WTC11 (cell line): ENCODE data around the gene KIAA1958. TPM values are rescaled to one million over a fixed set of nuclear protein-coding genes. Genes with fewer than 3 reads are reported as not detected.
A peak's percentile ranks its signal among the peaks of the same experiment; 100 is the strongest.

Experiments
- ATAC-seq: fragments of 200-7000 bp; cut with Tn5 transposase; 2 replicates; pipeline ENCODE4 v1.10.0; 2021; ENCODE audit warnings: mild to moderate bottlenecking, moderate library complexity
- CTCF ChIA-PET: fragments of 300-600 bp; sonication (Branson Sonifier 250); formaldehyde crosslinking; loops from one replicate; lab custom pipeline; 2021; ENCODE audit warnings: antibody characterized with exemption; lab: Charles Lee
- POLR2A ChIA-PET: fragments of 350-600 bp; sonication (Branson Sonifier 250); formaldehyde crosslinking; loops from one replicate; lab custom pipeline; 2021; ENCODE audit warnings: antibody characterized with exemption; lab: Charles Lee
- DNase-seq: peaks from one replicate; pipeline ENCODE4 v3.0.0; 2021; ENCODE audit warnings: low spot score
- H3K27ac Mint-ChIP-seq: 2 replicates; pipeline ENCODE4 v1.8.0; 2021; ENCODE audit warnings: mixed read lengths
- H3K27me3 Mint-ChIP-seq: 2 replicates; pipeline ENCODE4 v1.8.0; 2021; ENCODE audit warnings: low read depth, mild to moderate bottlenecking, moderate library complexity, mixed read lengths
- H3K36me3 Mint-ChIP-seq: 2 replicates; pipeline ENCODE4 v1.8.0; 2021; ENCODE audit warnings: mixed read lengths
- H3K4me1 Mint-ChIP-seq: 2 replicates; pipeline ENCODE4 v1.8.0; 2022; ENCODE audit warnings: mixed read lengths
- H3K4me3 Mint-ChIP-seq: 2 replicates; pipeline ENCODE4 v1.8.0; 2021; ENCODE audit warnings: mild to moderate bottlenecking, moderate library complexity, mixed read lengths
- H3K9me3 Mint-ChIP-seq: 2 replicates; pipeline ENCODE4 v1.8.0; 2021; ENCODE audit warnings: mixed read lengths
- CBFB ChIP-seq: sonication (generic); formaldehyde crosslinking; IDR thresholded peaks from 2 replicates; pipeline ENCODE4 v1.8.1; 2022; ENCODE audit warnings: mild to moderate bottlenecking, low read depth, missing genetic modification reagents
- CREM ChIP-seq: sonication (generic); formaldehyde crosslinking; IDR thresholded peaks from 2 replicates; pipeline ENCODE4 v1.8.1; 2022; ENCODE audit warnings: mild to moderate bottlenecking, missing genetic modification reagents, moderate library complexity
- FOXJ3 ChIP-seq: sonication (generic); formaldehyde crosslinking; IDR thresholded peaks from 2 replicates; pipeline ENCODE4 v1.9.0; 2021; ENCODE audit warnings: missing genetic modification reagents, mild to moderate bottlenecking, borderline replicate concordance
- IRF1 ChIP-seq: sonication (generic); formaldehyde crosslinking; IDR thresholded peaks from 2 replicates; pipeline ENCODE4 v1.8.0; 2023; ENCODE audit warnings: missing genetic modification reagents
- JAZF1 ChIP-seq: fragments of 250-450 bp; sonication (Bioruptor Pico); IDR thresholded peaks from 2 replicates; pipeline ENCODE4 v1.9.0; 2021; ENCODE audit warnings: moderate library complexity, mild to moderate bottlenecking, inconsistent platforms
- KAT7 ChIP-seq: sonication (generic); formaldehyde crosslinking; IDR thresholded peaks from 2 replicates; pipeline ENCODE4 v1.8.1; 2023; ENCODE audit warnings: missing genetic modification reagents, mild to moderate bottlenecking, borderline replicate concordance
- MYBL2 ChIP-seq: sonication (generic); formaldehyde crosslinking; IDR thresholded peaks from 2 replicates; pipeline ENCODE4 v1.8.1; 2023; ENCODE audit warnings: mild to moderate bottlenecking, moderate library complexity, missing genetic modification reagents
- NR3C1 ChIP-seq: sonication (generic); formaldehyde crosslinking; conservative IDR thresholded peaks from 2 replicates; pipeline ENCODE4 v1.8.1; 2023; ENCODE audit warnings: low read depth, mild to moderate bottlenecking, missing genetic modification reagents
- OVOL2 ChIP-seq: fragments of 250-450 bp; sonication (Bioruptor Pico); IDR thresholded peaks from 2 replicates; pipeline ENCODE4 v1.9.0; 2021; ENCODE audit warnings: mild to moderate bottlenecking, borderline replicate concordance
- SMAD3 ChIP-seq: sonication (generic); formaldehyde crosslinking; IDR thresholded peaks from 2 replicates; pipeline ENCODE4 v1.8.0; 2022; ENCODE audit warnings: missing genetic modification reagents, mild to moderate bottlenecking, borderline replicate concordance
- STAT6 ChIP-seq: sonication (generic); formaldehyde crosslinking; conservative IDR thresholded peaks from 2 replicates; pipeline ENCODE4 v1.8.1; 2023; ENCODE audit warnings: mild to moderate bottlenecking, low read depth, missing genetic modification reagents, moderate library complexity
- TEAD1 ChIP-seq: sonication (generic); formaldehyde crosslinking; IDR thresholded peaks from 2 replicates; pipeline ENCODE4 v1.8.0; 2022; ENCODE audit warnings: mild to moderate bottlenecking, missing genetic modification reagents
- TEAD4 ChIP-seq: sonication (generic); formaldehyde crosslinking; IDR thresholded peaks from 2 replicates; pipeline ENCODE4 v1.8.0; 2022; ENCODE audit warnings: mild to moderate bottlenecking, missing genetic modification reagents
- ZNF416 ChIP-seq: fragments of 250-450 bp; sonication (Bioruptor Pico); IDR thresholded peaks from 2 replicates; pipeline ENCODE4 v1.9.0; 2021; ENCODE audit warnings: mild to moderate bottlenecking, inconsistent platforms
- ZNF512 ChIP-seq: sonication (generic); formaldehyde crosslinking; IDR thresholded peaks from 2 replicates; pipeline ENCODE4 v1.8.1; 2022; ENCODE audit warnings: missing genetic modification reagents, borderline replicate concordance
- total RNA-seq: library from RNA; stranded (reverse); gene quantifications from 3 replicates; pipeline ENCODE4 v1.2.3, GENCODE V29; 2021
- TF ChIP-seq, protein P1 (sequence below): sonication (generic); formaldehyde crosslinking; IDR thresholded peaks from 2 replicates; pipeline ENCODE4 v1.8.0; 2022; ENCODE audit warnings: mild to moderate bottlenecking, missing genetic modification reagents
- TF ChIP-seq, protein P2 (sequence below): sonication (generic); formaldehyde crosslinking; IDR thresholded peaks from 2 replicates; pipeline ENCODE4 v1.8.1; 2022; ENCODE audit warnings: mild to moderate bottlenecking, missing genetic modification reagents, moderate library complexity, borderline replicate concordance
- TF ChIP-seq, protein P3 (sequence below): sonication (generic); formaldehyde crosslinking; IDR thresholded peaks from 2 replicates; pipeline ENCODE4 v1.8.1; 2022; ENCODE audit warnings: low read depth, missing genetic modification reagents, borderline replicate concordance
- TF ChIP-seq, protein P4 (sequence below): fragments of 250-450 bp; sonication (Bioruptor Pico); IDR thresholded peaks from 2 replicates; pipeline ENCODE4 v1.9.0; 2021; ENCODE audit warnings: mild to moderate bottlenecking
- TF ChIP-seq, protein P5 (sequence below): sonication (generic); formaldehyde crosslinking; IDR thresholded peaks from 2 replicates; pipeline ENCODE4 v1.8.1; 2023; ENCODE audit warnings: mild to moderate bottlenecking, missing genetic modification reagents, moderate library complexity

The KIAA1958 gene
- total RNA-seq, 1 experiment from 2014 or later, result 41.0 TPM

DNA sequence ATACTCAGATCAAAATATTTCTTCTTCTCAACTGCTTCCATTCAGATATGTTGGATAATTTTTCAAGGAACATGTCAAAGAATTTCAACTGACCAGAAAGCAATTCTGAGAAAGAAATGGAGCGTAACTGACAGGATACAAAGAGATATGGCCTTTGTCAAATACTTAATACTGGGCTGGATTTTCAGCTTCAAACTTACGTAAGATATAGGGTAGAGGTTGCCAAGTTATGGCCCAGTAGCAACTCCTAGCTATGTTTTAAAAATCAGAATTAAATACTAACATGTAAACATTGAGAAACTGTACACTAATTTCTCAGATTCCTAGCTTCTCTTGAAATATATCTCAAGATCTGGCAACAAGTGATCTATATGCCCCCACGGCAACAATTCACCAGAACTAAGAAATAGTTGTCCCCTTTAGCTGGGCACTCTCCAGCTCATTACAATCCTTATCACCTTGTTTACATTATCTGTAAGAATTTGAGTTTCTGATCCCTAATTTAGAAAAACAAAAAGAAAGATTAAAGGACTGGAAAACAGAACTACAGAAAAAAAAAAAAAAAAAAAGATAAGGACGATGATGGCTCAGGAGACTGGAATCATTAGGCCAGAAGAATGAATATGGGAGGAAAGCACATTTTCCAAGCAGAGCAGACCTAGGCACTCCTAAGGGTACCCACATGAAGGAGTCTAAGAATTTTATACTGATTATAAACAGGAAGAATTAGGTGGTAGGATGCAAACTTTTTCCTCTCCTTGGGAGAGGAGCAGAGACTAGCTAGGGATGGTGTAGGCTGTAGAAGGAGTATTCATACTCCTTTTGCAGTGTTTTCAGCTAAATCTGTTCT is 208.3 kb downstream of the KIAA1958 start:
- Mint-ChIP-seq H3K4me1 (peaks cover 5% of the 10 kb centered on the region), H3K9me3 (no peaks in the 10 kb centered on the region)
- POLR2A ChIA-PET, result no interaction called here

GRCh38 chr9:112696461-112696860 is 209.8 kb downstream of the KIAA1958 start:
- no peak overlapping the region for H3K4me3 Mint-ChIP-seq
- TF ChIP-seq TEAD4 (CRISPR knock-in tag) (no peak), TEAD1 (CRISPR knock-in tag) (no peak), STAT6 (CRISPR knock-in tag) (no peak), KAT7 (CRISPR knock-in tag) (no peak), IRF1 (CRISPR knock-in tag) (no peak), OVOL2 (no peak), CREM (no peak), CBFB (no peak)
- TF ChIP-seq, protein P1, sequence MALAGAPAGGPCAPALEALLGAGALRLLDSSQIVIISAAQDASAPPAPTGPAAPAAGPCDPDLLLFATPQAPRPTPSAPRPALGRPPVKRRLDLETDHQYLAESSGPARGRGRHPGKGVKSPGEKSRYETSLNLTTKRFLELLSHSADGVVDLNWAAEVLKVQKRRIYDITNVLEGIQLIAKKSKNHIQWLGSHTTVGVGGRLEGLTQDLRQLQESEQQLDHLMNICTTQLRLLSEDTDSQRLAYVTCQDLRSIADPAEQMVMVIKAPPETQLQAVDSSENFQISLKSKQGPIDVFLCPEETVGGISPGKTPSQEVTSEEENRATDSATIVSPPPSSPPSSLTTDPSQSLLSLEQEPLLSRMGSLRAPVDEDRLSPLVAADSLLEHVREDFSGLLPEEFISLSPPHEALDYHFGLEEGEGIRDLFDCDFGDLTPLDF, result no peak
- TF ChIP-seq, protein P2, sequence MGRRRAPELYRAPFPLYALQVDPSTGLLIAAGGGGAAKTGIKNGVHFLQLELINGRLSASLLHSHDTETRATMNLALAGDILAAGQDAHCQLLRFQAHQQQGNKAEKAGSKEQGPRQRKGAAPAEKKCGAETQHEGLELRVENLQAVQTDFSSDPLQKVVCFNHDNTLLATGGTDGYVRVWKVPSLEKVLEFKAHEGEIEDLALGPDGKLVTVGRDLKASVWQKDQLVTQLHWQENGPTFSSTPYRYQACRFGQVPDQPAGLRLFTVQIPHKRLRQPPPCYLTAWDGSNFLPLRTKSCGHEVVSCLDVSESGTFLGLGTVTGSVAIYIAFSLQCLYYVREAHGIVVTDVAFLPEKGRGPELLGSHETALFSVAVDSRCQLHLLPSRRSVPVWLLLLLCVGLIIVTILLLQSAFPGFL, result no peak
- TF ChIP-seq, protein P3, sequence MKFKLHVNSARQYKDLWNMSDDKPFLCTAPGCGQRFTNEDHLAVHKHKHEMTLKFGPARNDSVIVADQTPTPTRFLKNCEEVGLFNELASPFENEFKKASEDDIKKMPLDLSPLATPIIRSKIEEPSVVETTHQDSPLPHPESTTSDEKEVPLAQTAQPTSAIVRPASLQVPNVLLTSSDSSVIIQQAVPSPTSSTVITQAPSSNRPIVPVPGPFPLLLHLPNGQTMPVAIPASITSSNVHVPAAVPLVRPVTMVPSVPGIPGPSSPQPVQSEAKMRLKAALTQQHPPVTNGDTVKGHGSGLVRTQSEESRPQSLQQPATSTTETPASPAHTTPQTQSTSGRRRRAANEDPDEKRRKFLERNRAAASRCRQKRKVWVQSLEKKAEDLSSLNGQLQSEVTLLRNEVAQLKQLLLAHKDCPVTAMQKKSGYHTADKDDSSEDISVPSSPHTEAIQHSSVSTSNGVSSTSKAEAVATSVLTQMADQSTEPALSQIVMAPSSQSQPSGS (CRISPR knock-in tag), result no peak

More for the DNA sequence above, 208.3 kb downstream of the KIAA1958 start:
- peaks cover 46% of the 10 kb centered on the region for H3K36me3 Mint-ChIP-seq
- ATAC-seq, result no peak
- TF ChIP-seq SMAD3 (CRISPR knock-in tag) (no peak), NR3C1 (CRISPR knock-in tag) (no peak), CBFB (no peak), ZNF512 (no peak), JAZF1 (CRISPR knock-in tag) (no peak), ZNF416 (CRISPR knock-in tag) (no peak), MYBL2 (CRISPR knock-in tag) (no peak), FOXJ3 (CRISPR knock-in tag) (no peak)
- TF ChIP-seq, protein P4, sequence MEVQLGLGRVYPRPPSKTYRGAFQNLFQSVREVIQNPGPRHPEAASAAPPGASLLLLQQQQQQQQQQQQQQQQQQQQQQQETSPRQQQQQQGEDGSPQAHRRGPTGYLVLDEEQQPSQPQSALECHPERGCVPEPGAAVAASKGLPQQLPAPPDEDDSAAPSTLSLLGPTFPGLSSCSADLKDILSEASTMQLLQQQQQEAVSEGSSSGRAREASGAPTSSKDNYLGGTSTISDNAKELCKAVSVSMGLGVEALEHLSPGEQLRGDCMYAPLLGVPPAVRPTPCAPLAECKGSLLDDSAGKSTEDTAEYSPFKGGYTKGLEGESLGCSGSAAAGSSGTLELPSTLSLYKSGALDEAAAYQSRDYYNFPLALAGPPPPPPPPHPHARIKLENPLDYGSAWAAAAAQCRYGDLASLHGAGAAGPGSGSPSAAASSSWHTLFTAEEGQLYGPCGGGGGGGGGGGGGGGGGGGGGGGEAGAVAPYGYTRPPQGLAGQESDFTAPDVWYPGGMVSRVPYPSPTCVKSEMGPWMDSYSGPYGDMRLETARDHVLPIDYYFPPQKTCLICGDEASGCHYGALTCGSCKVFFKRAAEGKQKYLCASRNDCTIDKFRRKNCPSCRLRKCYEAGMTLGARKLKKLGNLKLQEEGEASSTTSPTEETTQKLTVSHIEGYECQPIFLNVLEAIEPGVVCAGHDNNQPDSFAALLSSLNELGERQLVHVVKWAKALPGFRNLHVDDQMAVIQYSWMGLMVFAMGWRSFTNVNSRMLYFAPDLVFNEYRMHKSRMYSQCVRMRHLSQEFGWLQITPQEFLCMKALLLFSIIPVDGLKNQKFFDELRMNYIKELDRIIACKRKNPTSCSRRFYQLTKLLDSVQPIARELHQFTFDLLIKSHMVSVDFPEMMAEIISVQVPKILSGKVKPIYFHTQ (CRISPR knock-in tag), result no peak
- TF ChIP-seq, protein P5, sequence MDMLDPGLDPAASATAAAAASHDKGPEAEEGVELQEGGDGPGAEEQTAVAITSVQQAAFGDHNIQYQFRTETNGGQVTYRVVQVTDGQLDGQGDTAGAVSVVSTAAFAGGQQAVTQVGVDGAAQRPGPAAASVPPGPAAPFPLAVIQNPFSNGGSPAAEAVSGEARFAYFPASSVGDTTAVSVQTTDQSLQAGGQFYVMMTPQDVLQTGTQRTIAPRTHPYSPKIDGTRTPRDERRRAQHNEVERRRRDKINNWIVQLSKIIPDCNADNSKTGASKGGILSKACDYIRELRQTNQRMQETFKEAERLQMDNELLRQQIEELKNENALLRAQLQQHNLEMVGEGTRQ (CRISPR knock-in tag), result no peak
- H3K4me3 Mint-ChIP-seq, result no peak overlapping the region
- H3K27me3 Mint-ChIP-seq, result no peaks in the 10 kb centered on the region
- CTCF ChIA-PET, result interaction anchor here (1.2 kb wide), 1 partner anchor 23 kb away, joined by 3 read pairs; the partner anchor contains the start of gene INIP
- DNase-seq, result no peak
- peak overlapping the region; percentile 33 for H3K27ac Mint-ChIP-seq

More at GRCh38 chr9:112696461-112696860, 209.8 kb downstream of the KIAA1958 start:
- Mint-ChIP-seq H3K9me3 (no peaks in the 10 kb centered on the region), H3K27me3 (no peaks in the 10 kb centered on the region), H3K36me3 (peaks cover 37% of the 10 kb centered on the region), H3K4me1 (peaks cover under 1% of the 10 kb centered on the region), H3K27ac (no peak overlapping the region)
- no peak for ATAC-seq
- CTCF ChIA-PET, result no interaction called here
- no peak for DNase-seq
- POLR2A ChIA-PET, result no interaction called here
